SK-N-SH treated with all-trans-retinoic acid at 6 μM for 48 hours (cell line): ENCODE data around the gene MFSD6.

Source experiments
- ATAC-seq: fragments of 200-7000 bp; cut with Tn5 transposase; 3 replicates; pipeline ENCODE4 v1.9.1; 2020; ENCODE audit warnings: mild to moderate bottlenecking, moderate library complexity
- ARNTL ChIP-seq: fragments of 450-650 bp; formaldehyde crosslinking; IDR thresholded peaks from 2 replicates; pipeline ENCODE4 v1.5.0; 2020; ENCODE audit warnings: low read depth, mild to moderate bottlenecking, moderate library complexity, borderline replicate concordance
- BACH2 ChIP-seq: fragments of 250-450 bp; sonication (Bioruptor Pico); IDR thresholded peaks from 2 replicates; pipeline ENCODE4 v1.9.0; 2021; ENCODE audit warnings: mild to moderate bottlenecking, borderline replicate concordance
- CSDC2 ChIP-seq: fragments of 250-450 bp; sonication (Bioruptor Pico); IDR thresholded peaks from 2 replicates; pipeline ENCODE4 v1.5.0; 2020; ENCODE audit warnings: mild to moderate bottlenecking, moderate library complexity
- ESRRG ChIP-seq: fragments of 250-450 bp; sonication (Bioruptor Pico); IDR thresholded peaks from 2 replicates; pipeline ENCODE4 v1.6.1; 2021; ENCODE audit warnings: mild to moderate bottlenecking
- GLIS3 ChIP-seq: fragments of 250-450 bp; sonication (Bioruptor Pico); IDR thresholded peaks from 2 replicates; pipeline ENCODE4 v1.5.0; 2020; ENCODE audit warnings: mild to moderate bottlenecking, moderate library complexity
- ISL1 ChIP-seq: fragments of 250-450 bp; sonication (Bioruptor Pico); IDR thresholded peaks from 2 replicates; pipeline ENCODE4 v2.1.2; 2022; ENCODE audit warnings: mild to moderate bottlenecking, moderate library complexity
- OSR1 ChIP-seq: fragments of 250-450 bp; sonication (Bioruptor Pico); IDR thresholded peaks from 2 replicates; pipeline ENCODE4 v1.8.0; 2022; ENCODE audit warnings: moderate library complexity, mild to moderate bottlenecking, inconsistent platforms
- PATZ1 ChIP-seq: fragments of 250-450 bp; sonication (Bioruptor Pico); IDR thresholded peaks from 2 replicates; pipeline ENCODE4 v1.8.0; 2020; ENCODE audit warnings: mild to moderate bottlenecking, moderate library complexity, borderline replicate concordance
- PPARA ChIP-seq: fragments of 250-450 bp; sonication (Bioruptor Pico); IDR thresholded peaks from 2 replicates; pipeline ENCODE4 v1.5.0; 2020; ENCODE audit warnings: mild to moderate bottlenecking, borderline replicate concordance
- RARB ChIP-seq: fragments of 250-450 bp; sonication (Bioruptor Pico); IDR thresholded peaks from 2 replicates; pipeline ENCODE4 v1.8.0; 2021; ENCODE audit warnings: mild to moderate bottlenecking, moderate library complexity
- SNAI2 ChIP-seq: fragments of 250-450 bp; sonication (Bioruptor Pico); IDR thresholded peaks from 2 replicates; pipeline ENCODE4 v1.5.0; 2020; ENCODE audit warnings: mild to moderate bottlenecking, moderate library complexity
- TCF4 ChIP-seq: fragments of 250-450 bp; sonication (Bioruptor Pico); IDR thresholded peaks from 2 replicates; pipeline ENCODE4 v1.8.0; 2021; ENCODE audit warnings: mild to moderate bottlenecking, moderate library complexity, borderline replicate concordance
- TOX ChIP-seq: fragments of 250-450 bp; sonication (Bioruptor Pico); IDR thresholded peaks from 2 replicates; pipeline ENCODE4 v1.8.0; 2021; ENCODE audit warnings: mild to moderate bottlenecking, moderate library complexity, borderline replicate concordance
- TSHZ2 ChIP-seq: fragments of 250-450 bp; sonication (Bioruptor Pico); IDR thresholded peaks from 2 replicates; pipeline ENCODE4 v1.5.0; 2020; ENCODE audit warnings: mild to moderate bottlenecking, moderate library complexity
- ZC3H10 ChIP-seq: fragments of 250-450 bp; sonication (Bioruptor Pico); IDR thresholded peaks from 2 replicates; pipeline ENCODE4 v1.5.1; 2021; ENCODE audit warnings: mild to moderate bottlenecking, moderate library complexity
- ZFP3 ChIP-seq: fragments of 250-450 bp; sonication (Bioruptor Pico); IDR thresholded peaks from 2 replicates; pipeline ENCODE4 v1.5.0; 2020; ENCODE audit warnings: mild to moderate bottlenecking, moderate library complexity
- ZFP30 ChIP-seq: fragments of 450-650 bp; formaldehyde crosslinking; IDR thresholded peaks from 2 replicates; pipeline ENCODE4 v1.5.0; 2022; ENCODE audit warnings: mild to moderate bottlenecking, moderate library complexity
- ZNF565 ChIP-seq: fragments of 450-650 bp; formaldehyde crosslinking; conservative IDR thresholded peaks from 2 replicates; pipeline ENCODE4 v1.5.0; 2020; ENCODE audit warnings: low read depth, mild to moderate bottlenecking, moderate library complexity
- ZNF70 ChIP-seq: fragments of 450-650 bp; formaldehyde crosslinking; IDR thresholded peaks from 2 replicates; pipeline ENCODE4 v1.5.0; 2020; ENCODE audit warnings: mild to moderate bottlenecking, moderate library complexity
- ZNF8 ChIP-seq: fragments of 450-650 bp; formaldehyde crosslinking; IDR thresholded peaks from 2 replicates; pipeline ENCODE4 v1.5.0; 2020; ENCODE audit warnings: mild to moderate bottlenecking, moderate library complexity
- TF ChIP-seq, protein P1 (sequence below): fragments of 250-450 bp; sonication (Bioruptor Pico); IDR thresholded peaks from 2 replicates; pipeline ENCODE4 v1.5.1; 2020; ENCODE audit warnings: low read depth, mild to moderate bottlenecking, moderate library complexity

MFSD6 gene

DNA sequence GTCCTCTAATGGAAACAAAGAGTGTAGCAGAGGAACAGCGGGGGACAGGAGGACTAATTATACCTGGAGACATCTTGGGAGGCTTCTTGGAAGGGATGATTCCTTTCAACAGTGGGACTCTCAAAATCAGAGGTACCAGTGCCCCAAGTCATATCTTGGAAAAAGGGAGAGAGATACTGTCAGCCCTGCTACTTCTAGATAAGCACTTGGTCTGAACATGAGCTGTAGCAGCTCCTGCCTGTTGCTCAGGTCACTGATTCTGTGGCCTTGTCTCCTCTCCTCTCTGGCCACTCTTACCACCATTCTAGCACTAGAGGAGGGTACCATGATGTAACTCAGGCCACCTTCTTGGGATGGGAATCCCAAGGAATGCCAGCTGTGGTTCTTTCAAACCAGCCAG lies 54.5 kb downstream of the MFSD6 start:
- ATAC-seq: no peak
- TF ChIP-seq ZC3H10 (CRISPR knock-in tag): no peak
- no peak for TF ChIP-seq TOX (CRISPR knock-in tag)
- TF ChIP-seq OSR1 (CRISPR knock-in tag): no peak
- TF ChIP-seq ZNF8 (CRISPR knock-in tag): no peak
- no peak for TF ChIP-seq ZFP3
- TF ChIP-seq RARB (CRISPR knock-in tag): no peak
- TF ChIP-seq ZFP30: no peak
- TF ChIP-seq ESRRG (CRISPR knock-in tag): no peak
- no peak for TF ChIP-seq ISL1 (CRISPR knock-in tag)
- TF ChIP-seq TSHZ2 (CRISPR knock-in tag): no peak
- TF ChIP-seq ZNF70: no peak
- no peak for TF ChIP-seq SNAI2 (CRISPR knock-in tag)
- no peak for TF ChIP-seq BACH2 (CRISPR knock-in tag)
- no peak for TF ChIP-seq PATZ1 (CRISPR knock-in tag)
- TF ChIP-seq TCF4: no peak
- TF ChIP-seq ZNF565 (CRISPR knock-in tag): no peak
- TF ChIP-seq, protein P1, sequence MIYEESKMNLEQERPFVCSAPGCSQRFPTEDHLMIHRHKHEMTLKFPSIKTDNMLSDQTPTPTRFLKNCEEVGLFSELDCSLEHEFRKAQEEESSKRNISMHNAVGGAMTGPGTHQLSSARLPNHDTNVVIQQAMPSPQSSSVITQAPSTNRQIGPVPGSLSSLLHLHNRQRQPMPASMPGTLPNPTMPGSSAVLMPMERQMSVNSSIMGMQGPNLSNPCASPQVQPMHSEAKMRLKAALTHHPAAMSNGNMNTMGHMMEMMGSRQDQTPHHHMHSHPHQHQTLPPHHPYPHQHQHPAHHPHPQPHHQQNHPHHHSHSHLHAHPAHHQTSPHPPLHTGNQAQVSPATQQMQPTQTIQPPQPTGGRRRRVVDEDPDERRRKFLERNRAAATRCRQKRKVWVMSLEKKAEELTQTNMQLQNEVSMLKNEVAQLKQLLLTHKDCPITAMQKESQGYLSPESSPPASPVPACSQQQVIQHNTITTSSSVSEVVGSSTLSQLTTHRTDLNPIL (CRISPR knock-in tag): no peak
- TF ChIP-seq PPARA: no peak
- no peak for TF ChIP-seq GLIS3 (CRISPR knock-in tag)
- no peak for TF ChIP-seq ARNTL (CRISPR knock-in tag)
- TF ChIP-seq, all 23 proteins: peak for 0

GRCh38 chr2:190465060-190465459 lies 56.9 kb downstream of the MFSD6 start:
- no peak for ATAC-seq
- no peak for TF ChIP-seq ZNF565 (CRISPR knock-in tag)

DNA sequence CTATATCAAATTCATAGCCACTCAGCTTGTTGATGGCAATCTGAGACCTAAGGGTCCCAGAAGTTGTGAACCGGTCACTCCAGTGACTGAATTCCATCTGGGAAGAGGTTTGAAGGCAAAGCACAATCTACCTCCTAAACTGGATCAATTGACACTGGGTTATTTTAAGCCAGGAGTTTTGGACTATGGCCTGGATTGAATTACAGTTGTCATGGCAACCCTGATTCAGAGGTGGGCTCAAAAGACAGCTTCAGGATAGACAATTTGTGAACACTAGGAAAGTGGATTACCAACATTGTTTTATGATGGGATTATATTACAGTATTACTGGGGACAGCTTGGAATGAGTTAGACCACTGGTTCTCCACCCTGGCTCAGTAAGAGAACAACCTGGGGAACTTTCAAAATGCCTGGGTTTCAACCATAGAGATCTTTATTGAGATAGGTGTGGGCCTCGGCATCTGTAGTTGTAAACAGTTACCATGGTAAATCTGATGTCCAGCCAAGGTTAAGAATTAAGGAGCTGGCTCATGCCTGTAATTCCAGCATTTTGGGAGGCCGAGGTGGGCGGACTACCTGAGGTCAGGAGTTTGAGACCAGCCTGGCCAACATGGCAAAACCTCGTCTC lies 58.8 kb downstream of the MFSD6 start:
- peak; percentile 14 for ATAC-seq
- TF ChIP-seq ZFP30 (no peak), TOX (CRISPR knock-in tag) (no peak), ESRRG (CRISPR knock-in tag) (no peak), PATZ1 (CRISPR knock-in tag) (no peak), OSR1 (CRISPR knock-in tag) (no peak), TCF4 (no peak), ARNTL (CRISPR knock-in tag) (no peak), BACH2 (CRISPR knock-in tag) (no peak), ZFP3 (no peak), ISL1 (CRISPR knock-in tag) (no peak), TSHZ2 (CRISPR knock-in tag) (no peak), ZNF8 (CRISPR knock-in tag) (no peak), CSDC2 (no peak), ZNF565 (CRISPR knock-in tag) (no peak)
